SJCRH30 (cell line): ENCODE data around the gene STAB1. TPM values are rescaled to one million over a fixed set of nuclear protein-coding genes. Genes with fewer than 3 reads are reported as not detected.
A peak's percentile ranks its signal among the peaks of the same experiment; 100 is the strongest.

Experiments used
- DNase-seq, 2 experiments: peaks; one replicate each; pipeline ENCODE4 v3.0.0-alpha.2; 2015 to 2020
- H3K27ac ChIP-seq: fragments of 250-450 bp; sonication (Bioruptor Pico); 2 replicates; pipeline ENCODE4 v1.5.1; 2020; ENCODE audit warnings: mild to moderate bottlenecking, moderate library complexity
- H3K27me3 ChIP-seq: fragments of 250-450 bp; sonication (Bioruptor Pico); 2 replicates; pipeline ENCODE4 v1.5.1; 2020; ENCODE audit warnings: mild to moderate bottlenecking, moderate library complexity
- H3K36me3 ChIP-seq: fragments of 250-450 bp; sonication (Bioruptor Pico); 2 replicates; pipeline ENCODE4 v1.5.1; 2020; ENCODE audit warnings: mild to moderate bottlenecking, moderate library complexity
- H3K4me1 ChIP-seq: fragments of 250-450 bp; sonication (Bioruptor Pico); 2 replicates; pipeline ENCODE4 v1.5.1; 2020; ENCODE audit warnings: mild to moderate bottlenecking, moderate library complexity
- H3K4me3 ChIP-seq: fragments of 250-450 bp; sonication (Bioruptor Pico); 2 replicates; pipeline ENCODE4 v1.5.1; 2020; ENCODE audit warnings: mild to moderate bottlenecking, moderate library complexity
- H3K9me3 ChIP-seq: fragments of 250-450 bp; sonication (Bioruptor Pico); replicated peaks from 2 replicates; pipeline ENCODE4 v1.5.1; 2020; ENCODE audit warnings: mild to moderate bottlenecking, moderate library complexity
- total RNA-seq: library from RNA; depleted of rRNA; stranded (reverse); fragments of >200 nt; shearing (Covaris generic); gene quantifications from 2 replicates; pipeline ENCODE4 v1.2.3, GENCODE V29; 2014

STAB1 gene
- total RNA-seq, 1 experiment from 2014 or later = not detected

GRCh38 chr3:52535411-52536111 is 40.4 kb downstream of the STAB1 start:
- Histone ChIP-seq H3K9me3 (no peaks in the 10 kb centered on the region), H3K36me3 (no peaks in the 10 kb centered on the region), H3K27ac (no peak overlapping the region), H3K27me3 (no peaks in the 10 kb centered on the region), H3K4me1 (peaks cover 7% of the 10 kb centered on the region), H3K4me3 (peak overlapping the region; percentile 10; the same call in 1 of the 2 replicates)
- no peak for DNase-seq

GRCh38 chr3:52536112-52536368 is 40.9 kb downstream of the STAB1 start:
- no peak for DNase-seq
- 0 out of 2 replicates have a peak, but pooled peaks cover 4% of the 10 kb centered on the region for H3K36me3 ChIP-seq
- H3K27ac ChIP-seq = no peak overlapping the region
- H3K27me3 ChIP-seq = no peaks in the 10 kb centered on the region
- H3K9me3 ChIP-seq = no peaks in the 10 kb centered on the region
- H3K4me1 ChIP-seq = peaks cover 7% of the 10 kb centered on the region
- H3K4me3 ChIP-seq = peak overlapping the region; percentile 10; the same call in 1 of the 2 replicates

GRCh38 chr3:52536369-52537164 is 41.4 kb downstream of the STAB1 start, which contains the start of gene UQCC5:
Gene UQCC5, plus strand, starts transcription at chr3:52536605. Its CDS starts 151 bp downstream, at chr3:52536756.
- H3K36me3 ChIP-seq = 0 out of 2 replicates have a peak, but pooled peaks cover 9% of the 10 kb centered on the region
- H3K27me3 ChIP-seq = no peaks in the 10 kb centered on the region
- H3K4me1 ChIP-seq = peaks cover 7% of the 10 kb centered on the region
- no peaks in the 10 kb centered on the region for H3K9me3 ChIP-seq
- peak within 1 kb of the TSS; percentile 48 for H3K27ac ChIP-seq
- DNase-seq = peak; percentile 98
- H3K4me3 ChIP-seq = peak within 1 kb of the TSS; percentile 73

GRCh38 chr3:52537165-52537620 is 42.1 kb downstream of the STAB1 start:
- Histone ChIP-seq H3K36me3 (0 out of 2 replicates have a peak, but pooled peaks cover 10% of the 10 kb centered on the region), H3K9me3 (no peaks in the 10 kb centered on the region), H3K27ac (peak overlapping the region; percentile 48), H3K27me3 (no peaks in the 10 kb centered on the region), H3K4me3 (peak overlapping the region; percentile 73), H3K4me1 (peaks cover 7% of the 10 kb centered on the region)
- DNase-seq = no peak

- Histone ChIP-seq H3K27ac (no peak overlapping the region), H3K36me3 (0 out of 2 replicates have a peak, but pooled peaks cover 11% of the 10 kb centered on the region), H3K4me1 (peaks cover 7% of the 10 kb centered on the region), H3K27me3 (no peaks in the 10 kb centered on the region), H3K4me3 (peak overlapping the region; percentile 73), H3K9me3 (no peaks in the 10 kb centered on the region)
- no peak for DNase-seq
Observed at GRCh38 chr3:52537726-52538421, 42.7 kb downstream of the STAB1 start.

- peaks cover 7% of the 10 kb centered on the region for H3K4me1 ChIP-seq
- DNase-seq = no peak
- H3K27me3 ChIP-seq = no peaks in the 10 kb centered on the region
- no peaks in the 10 kb centered on the region for H3K9me3 ChIP-seq
- H3K27ac ChIP-seq = no peak overlapping the region
- 0 out of 2 replicates have a peak, but pooled peaks cover 17% of the 10 kb centered on the region for H3K36me3 ChIP-seq
- H3K4me3 ChIP-seq = no peak overlapping the region
Observed at GRCh38 chr3:52539010-52539653, 44.0 kb downstream of the STAB1 start.

GRCh38 chr3:52541050-52541449 is 45.9 kb downstream of the STAB1 start:
- H3K4me3 ChIP-seq = no peak overlapping the region
- no peak overlapping the region for H3K27ac ChIP-seq
- DNase-seq = no peak
- peaks cover 7% of the 10 kb centered on the region for H3K4me1 ChIP-seq
- H3K36me3 ChIP-seq = peaks cover 22% of the 10 kb centered on the region
- no peaks in the 10 kb centered on the region for H3K27me3 ChIP-seq
- no peaks in the 10 kb centered on the region for H3K9me3 ChIP-seq

GRCh38 chr3:52544937-52545336 is 49.8 kb downstream of the STAB1 start:
- no peaks in the 10 kb centered on the region for H3K9me3 ChIP-seq
- H3K27me3 ChIP-seq = no peaks in the 10 kb centered on the region
- no peak overlapping the region for H3K4me3 ChIP-seq
- H3K4me1 ChIP-seq = no peaks in the 10 kb centered on the region
- DNase-seq = no peak
- no peak overlapping the region for H3K27ac ChIP-seq
- peaks cover 50% of the 10 kb centered on the region for H3K36me3 ChIP-seq

GRCh38 chr3:52546111-52546901 is 51.2 kb downstream of the STAB1 start:
- Histone ChIP-seq H3K27me3 (no peaks in the 10 kb centered on the region), H3K4me1 (no peaks in the 10 kb centered on the region), H3K27ac (no peak overlapping the region), H3K9me3 (no peaks in the 10 kb centered on the region), H3K4me3 (no peak overlapping the region), H3K36me3 (peaks cover 50% of the 10 kb centered on the region)
- DNase-seq = no peak

- Histone ChIP-seq H3K36me3 (peaks cover 54% of the 10 kb centered on the region), H3K9me3 (no peaks in the 10 kb centered on the region)
Observed at GRCh38 chr3:52547143-52547542, 52.0 kb downstream of the STAB1 start.

GRCh38 chr3:52551118-52551517 is 56.0 kb downstream of the STAB1 start:
- Histone ChIP-seq H3K4me1 (no peaks in the 10 kb centered on the region), H3K27ac (no peak overlapping the region), H3K9me3 (no peaks in the 10 kb centered on the region), H3K27me3 (no peaks in the 10 kb centered on the region), H3K36me3 (peaks cover 42% of the 10 kb centered on the region), H3K4me3 (no peak overlapping the region)
- DNase-seq = no peak

More at GRCh38 chr3:52547143-52547542, 52.0 kb downstream of the STAB1 start:
- H3K27ac ChIP-seq = no peak overlapping the region
- no peaks in the 10 kb centered on the region for H3K27me3 ChIP-seq
- H3K4me3 ChIP-seq = no peak overlapping the region
- H3K4me1 ChIP-seq = no peaks in the 10 kb centered on the region
- no peak for DNase-seq

- no peak for DNase-seq
- H3K27me3 ChIP-seq = no peaks in the 10 kb centered on the region
- no peak overlapping the region for H3K4me3 ChIP-seq
- H3K27ac ChIP-seq = no peak overlapping the region
- H3K4me1 ChIP-seq = no peaks in the 10 kb centered on the region
- peaks cover 33% of the 10 kb centered on the region for H3K36me3 ChIP-seq
- no peaks in the 10 kb centered on the region for H3K9me3 ChIP-seq
Observed at GRCh38 chr3:52552089-52552488, 57.0 kb downstream of the STAB1 start.

GRCh38 chr3:52554026-52554755 is 59.1 kb downstream of the STAB1 start:
- H3K27ac ChIP-seq = no peak overlapping the region
- no peaks in the 10 kb centered on the region for H3K4me1 ChIP-seq
- peaks cover 21% of the 10 kb centered on the region for H3K36me3 ChIP-seq
- no peaks in the 10 kb centered on the region for H3K27me3 ChIP-seq
- no peak for DNase-seq
- H3K4me3 ChIP-seq = no peak overlapping the region
- H3K9me3 ChIP-seq = no peaks in the 10 kb centered on the region
